Transverse colon (tissue), 4 donors: ENCODE measurements around the gene ORAI3. TPM values are rescaled to one million over a fixed set of nuclear protein-coding genes. Genes with fewer than 3 reads are reported as not detected.

Experiments used
- DNase-seq: peaks from one replicate; pipeline ENCODE4 v3.0.0-alpha.2; 2019
- H3K27ac ChIP-seq, 4 donors: fragments of 200-600 bp; sonication (generic); 2 replicates each; pipeline ENCODE4 v1.5.1; 2016 to 2018; ENCODE audit warnings: inconsistent platforms in 4 of 4
- H3K27me3 ChIP-seq: fragments of 200-600 bp; sonication (generic); 2 replicates; pipeline ENCODE4 v1.5.1; 2017; ENCODE audit warnings: inconsistent platforms
- H3K36me3 ChIP-seq, 4 donors: fragments of 200-600 bp; sonication (generic); 2 replicates each; pipeline ENCODE4 v1.5.1; 2017 to 2019; ENCODE audit warnings: inconsistent platforms in 4 of 4
- H3K4me1 ChIP-seq, 4 donors: fragments of 200-600 bp; sonication (generic); 2 replicates each; pipeline ENCODE4 v1.5.1; 2017 to 2020; ENCODE audit warnings: inconsistent platforms in 4 of 4
- H3K4me3 ChIP-seq, 4 donors: fragments of 200-600 bp; sonication (generic); 1 replicate in 1 of 4; 2 replicates in 3 of 4; pipeline versions ENCODE4 v1.5.1 to v1.6.1; 2017 to 2019; ENCODE audit warnings: inconsistent platforms in 4 of 4
- H3K9me3 ChIP-seq, 2 donors: fragments of 200-600 bp; sonication (generic); 2 replicates each; pipeline ENCODE4 v1.5.1; 2017 to 2019; ENCODE audit warnings: inconsistent platforms in 2 of 2
- CTCF ChIP-seq, 5 experiments: fragments of 200-600 bp in 3 of 5; fragments of 450-650 bp in 2 of 5; sonication (generic) in 3 of 5; IDR thresholded peaks; 1 replicate in 2 of 5; 2 replicates in 3 of 5; pipeline ENCODE4 v1.5.1; 2016 to 2017; ENCODE audit warnings: antibody characterized with exemption in 5 of 5, inconsistent platforms in 3 of 5, mild to moderate bottlenecking in 2 of 5, moderate library complexity in 1 of 5
- EP300 ChIP-seq: sonication (generic); formaldehyde crosslinking; IDR thresholded peaks from one replicate; pipeline ENCODE4 v1.6.1; 2017; ENCODE audit warnings: antibody characterized with exemption, low read depth
- POLR2A ChIP-seq: fragments of 450-650 bp; IDR thresholded peaks from one replicate; pipeline ENCODE4 v1.6.1; 2016; ENCODE audit warnings: antibody characterized with exemption, mild to moderate bottlenecking, moderate library complexity
- POLR2AphosphoS5 ChIP-seq, 3 donors: sonication (generic); formaldehyde crosslinking; IDR thresholded peaks; one replicate each; pipeline ENCODE4 v1.6.1; 2016; ENCODE audit warnings: antibody characterized with exemption in 3 of 3
- WGBS, 2 donors: methylation state at CpG; one replicate each; pipeline ENCODE4 v1.1.5; 2018; ENCODE audit warnings: low coverage in 1 of 2; 5-methylcytosine and 5-hydroxymethylcytosine counted together
- in situ Hi-C, 4 donors: fragments of 200-750 bp; cut with MboI; loops; one replicate each; pipeline versions ENCODE4 v1.15.0 to v1.15.1; 2017; ENCODE audit warnings: low sequenced_read_pairs in 3 of 4, low pct_ligation_motif_present in 1 of 4, low pct_unique_long_range_greater_than_20kb in 1 of 4
- intact Hi-C: fragments of 100-400 bp; cut with DNase I; formaldehyde crosslinking; loops from one replicate; pipeline ENCODE4 v1.15.1; 2023; ENCODE audit warnings: low total_unique reads
- total RNA-seq, 4 donors: library from RNA; depleted of rRNA; stranded (reverse); fragments of >200 nt; gene quantifications; one replicate each; pipeline ENCODE4 v1.1.0, GENCODE V29; 2016

Gene ORAI3
- total RNA-seq, 4 donors from 2014 or later: 24.8 to 45.6 (median 31.3) TPM

GRCh38 chr16:30946671-30947540 is 2.0 kb upstream of the ORAI3 start:
- Histone ChIP-seq H3K4me3 (no peak overlapping the region), H3K4me1 (peaks cover 13 to 39% (median 29%) of the 10 kb centered on the region in 4 donors), H3K27ac (no peak overlapping the region), H3K9me3 (no peaks in the 10 kb centered on the region), H3K36me3 (peaks cover 0 to 13% (median 3%) of the 10 kb centered on the region in 4 donors), H3K27me3 (no peaks in the 10 kb centered on the region)
- DNase-seq: no peak
- TF ChIP-seq POLR2A (no peak), POLR2AphosphoS5 (IDR thresholded peaks at IDR 0.05) (no peak), EP300 (no peak), CTCF (IDR thresholded peaks at IDR 0.05) (no peak)
- intact Hi-C loops (no loop called here), in situ Hi-C loops (no loop called here)
- 80 to 92% methylated on average over 3 to 38 of the region's 38 CpGs for WGBS, 2 donors

GRCh38 chr16:30947541-30947858 is 1.4 kb upstream of the ORAI3 start:
- no peak for DNase-seq
- peaks cover 0 to 13% (median 3%) of the 10 kb centered on the region in 4 donors for H3K36me3 ChIP-seq
- in situ Hi-C loops (no loop called here), intact Hi-C loops (no loop called here)
- H3K4me1 ChIP-seq: peaks cover 9 to 33% (median 23%) of the 10 kb centered on the region in 4 donors
- WGBS, 2 donors: 87% methylated on average over 3 of the region's 3 CpGs; no CpG with 5 or more reads in 1 of the 2 donors
- peak overlapping the region; percentile 91 to 97 (median 94) for H3K27ac ChIP-seq
- H3K4me3 ChIP-seq: no peak overlapping the region
- no peaks in the 10 kb centered on the region for H3K27me3 ChIP-seq
- no peaks in the 10 kb centered on the region for H3K9me3 ChIP-seq
- no peak for TF ChIP-seq EP300
- no peak for TF ChIP-seq CTCF (IDR thresholded peaks at IDR 0.05)
- TF ChIP-seq POLR2A: no peak
- no peak for TF ChIP-seq POLR2AphosphoS5 (IDR thresholded peaks at IDR 0.05)

- intact Hi-C loops (no loop called here), in situ Hi-C loops (no loop called here)
- peaks cover 0 to 13% (median 3%) of the 10 kb centered on the region in 4 donors for H3K36me3 ChIP-seq
- peaks cover 9 to 29% (median 20%) of the 10 kb centered on the region in 4 donors for H3K4me1 ChIP-seq
- 51% methylated on average over 39 of the region's 44 CpGs; no CpG with 5 or more reads in 1 of the 2 donors for WGBS, 2 donors
- H3K4me3 ChIP-seq: peak overlapping the region; percentile 70 to 100 (median 81)
- no peak for TF ChIP-seq CTCF (IDR thresholded peaks at IDR 0.05)
- TF ChIP-seq EP300: no peak
- no peak for TF ChIP-seq POLR2AphosphoS5 (IDR thresholded peaks at IDR 0.05)
- TF ChIP-seq POLR2A: no peak
- H3K27ac ChIP-seq: peak overlapping the region; percentile 91 to 97 (median 94)
- H3K27me3 ChIP-seq: no peaks in the 10 kb centered on the region
- no peaks in the 10 kb centered on the region for H3K9me3 ChIP-seq
- peak; percentile 81 for DNase-seq
Observed at GRCh38 chr16:30947859-30948666, 805 bp upstream of the ORAI3 start.
